Keratinocyte (primary cell): ENCODE results near the gene RPH3AL.

Experiments
- CTCF ChIP-seq, 3 experiments: IDR thresholded peaks in 1 of 3; conservative IDR thresholded peaks in 1 of 3; optimal IDR thresholded peaks in 1 of 3; 2 replicates in 2 of 3; 3 replicates in 1 of 3; pipeline versions ENCODE3 to v1.5.1; 2011; ENCODE audit warnings: low read length in 3 of 3, mild to moderate bottlenecking in 3 of 3, moderate library complexity in 2 of 3, control low read depth in 1 of 3, inconsistent platforms in 1 of 3; ENCODE audit not compliant: insufficient read depth in 2 of 3; ENCODE audit errors: extremely low read depth in 1 of 3
- EZH2 ChIP-seq: IDR thresholded peaks from one replicate; pipeline ENCODE4 v1.6.1; 2012; ENCODE audit warnings: inconsistent platforms, mild to moderate bottlenecking, low read length, moderate library complexity

- TF ChIP-seq CTCF (optimal IDR thresholded peaks at IDR 0.05 in 1 of 3, IDR thresholded peaks at IDR 0.05 in 1 of 3, conservative IDR thresholded peaks at IDR 0.05 in 1 of 3; ENCODE audit: extremely low read depth in 1 of 3, insufficient read depth in 2 of 3, low read length in 3 of 3): no peak
- TF ChIP-seq EZH2: no peak
Observed at GRCh38 chr17:266219-266618, 86.4 kb downstream of the RPH3AL start.
